GM18868 (cell line): ENCODE results near the gene KREMEN2.
A peak's percentile ranks its signal among the peaks of the same experiment; 100 is the strongest.

Source experiments
- ATAC-seq: cut with Tn5 transposase; IDR thresholded peaks from one replicate; pipeline ENCODE4 v1.9.1; 2021; ENCODE audit warnings: mild to moderate bottlenecking, moderate library complexity; ENCODE audit not compliant: unreplicated experiment

KREMEN2 gene

GRCh38 chr16:3001316-3001715 lies 37.2 kb downstream of the KREMEN2 start:
- ATAC-seq: no peak

DNA sequence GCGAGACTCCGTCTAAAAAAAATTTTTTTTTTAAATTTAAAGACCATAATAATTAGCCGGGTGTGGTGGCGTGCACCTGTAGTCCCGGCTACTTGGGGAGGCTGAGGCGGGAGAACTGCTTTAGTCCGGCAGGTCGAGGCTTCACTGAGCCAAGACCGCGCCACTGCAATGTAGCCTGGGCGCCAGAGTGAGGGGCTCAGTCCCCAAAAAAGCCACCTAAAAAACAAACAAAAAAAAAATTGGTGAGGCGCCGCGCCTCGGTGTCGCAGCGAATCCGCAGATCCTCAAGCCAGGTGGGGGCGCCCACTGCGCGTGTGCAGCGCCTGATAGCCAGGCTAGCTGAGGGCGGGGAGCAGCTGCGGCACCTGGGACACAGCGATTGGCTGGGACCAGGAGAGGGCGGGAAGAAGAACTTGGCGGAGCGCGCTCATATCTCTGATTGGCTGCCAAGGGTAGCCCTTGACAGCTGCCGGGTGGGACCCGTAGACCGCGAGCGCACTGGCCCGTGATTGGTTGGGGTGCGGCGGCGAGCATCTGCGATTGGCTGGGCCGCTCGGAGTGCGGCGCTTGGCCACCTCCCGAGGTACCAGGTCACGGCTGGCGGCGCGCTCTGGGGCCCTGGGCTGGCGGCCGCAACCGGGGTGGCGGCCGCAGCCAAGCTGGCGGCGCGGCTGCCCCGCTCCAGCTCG lies 39.7 kb downstream of the KREMEN2 start:
- ATAC-seq: peak; percentile 97

GRCh38 chr16:3004319-3004718 lies 40.2 kb downstream of the KREMEN2 start:
- ATAC-seq: peak; percentile 4

DNA sequence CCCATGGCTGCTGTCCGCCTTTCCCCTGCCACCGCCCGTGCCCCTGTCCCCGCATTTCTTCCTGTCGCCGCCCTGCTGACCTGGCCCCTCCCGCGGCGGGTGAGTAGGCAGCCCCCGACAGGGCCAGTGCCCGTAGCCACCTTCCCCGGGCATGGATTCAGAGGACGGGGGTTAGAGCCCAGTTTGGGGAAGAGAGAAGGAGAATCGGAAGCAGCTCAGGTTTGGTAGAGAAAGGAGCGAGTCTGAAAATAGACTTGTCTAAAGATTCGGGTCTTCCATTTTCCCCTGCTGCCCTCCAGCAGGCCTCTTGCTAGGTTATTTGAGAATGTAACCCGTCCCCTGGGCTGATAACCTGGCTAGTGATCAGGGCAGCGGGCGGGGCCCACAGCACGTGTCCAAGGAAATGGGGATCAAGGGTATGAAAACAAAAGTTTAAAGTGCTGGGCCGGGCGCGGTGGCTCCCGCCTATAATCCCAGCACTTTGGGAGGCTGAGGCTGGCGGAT lies 40.8 kb downstream of the KREMEN2 start:
- ATAC-seq: no peak

DNA sequence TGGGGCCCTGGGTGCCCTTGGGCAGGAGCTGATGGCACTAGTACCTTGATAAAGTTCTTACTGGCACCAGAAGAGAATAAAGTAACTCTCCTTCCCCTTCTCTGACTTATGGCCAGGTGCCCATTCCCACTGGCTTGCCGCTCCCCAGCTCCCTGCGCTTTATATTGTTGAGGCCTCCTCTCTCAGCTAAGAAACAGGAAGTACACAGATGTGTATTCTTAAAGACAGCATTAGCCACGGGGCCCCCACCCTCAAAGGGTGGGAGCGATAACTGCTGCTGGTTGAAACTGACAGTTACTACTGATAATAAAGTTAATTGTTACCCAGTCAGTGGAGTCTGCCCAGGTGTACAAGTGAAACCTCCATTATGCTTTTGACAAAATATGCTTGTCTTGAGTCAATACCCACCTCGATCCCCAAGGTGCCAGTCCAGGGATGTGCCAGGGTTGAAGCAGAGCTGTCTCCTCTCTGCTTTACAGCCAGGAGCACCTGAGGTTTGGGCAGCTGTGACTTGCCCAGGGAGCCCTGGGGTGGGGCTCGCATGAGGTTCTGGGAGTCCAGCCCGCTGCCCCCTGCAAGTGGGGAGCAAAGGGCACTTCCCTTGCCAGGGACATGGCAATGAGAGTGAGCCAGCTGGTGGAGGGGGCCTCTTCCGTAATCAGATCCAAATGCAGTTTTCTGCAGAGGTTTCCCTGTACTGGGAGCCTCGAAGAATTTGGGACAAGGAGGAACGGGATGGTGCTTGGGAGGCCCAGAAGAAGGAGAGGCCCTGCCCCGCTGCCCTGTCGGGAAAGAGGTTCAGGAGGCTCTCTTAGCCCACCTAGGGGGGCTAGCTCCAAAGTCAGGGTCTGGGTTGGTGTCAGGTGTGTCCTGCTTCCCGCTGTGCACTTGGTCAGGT lies 43.2 kb downstream of the KREMEN2 start:
- ATAC-seq: no peak

DNA sequence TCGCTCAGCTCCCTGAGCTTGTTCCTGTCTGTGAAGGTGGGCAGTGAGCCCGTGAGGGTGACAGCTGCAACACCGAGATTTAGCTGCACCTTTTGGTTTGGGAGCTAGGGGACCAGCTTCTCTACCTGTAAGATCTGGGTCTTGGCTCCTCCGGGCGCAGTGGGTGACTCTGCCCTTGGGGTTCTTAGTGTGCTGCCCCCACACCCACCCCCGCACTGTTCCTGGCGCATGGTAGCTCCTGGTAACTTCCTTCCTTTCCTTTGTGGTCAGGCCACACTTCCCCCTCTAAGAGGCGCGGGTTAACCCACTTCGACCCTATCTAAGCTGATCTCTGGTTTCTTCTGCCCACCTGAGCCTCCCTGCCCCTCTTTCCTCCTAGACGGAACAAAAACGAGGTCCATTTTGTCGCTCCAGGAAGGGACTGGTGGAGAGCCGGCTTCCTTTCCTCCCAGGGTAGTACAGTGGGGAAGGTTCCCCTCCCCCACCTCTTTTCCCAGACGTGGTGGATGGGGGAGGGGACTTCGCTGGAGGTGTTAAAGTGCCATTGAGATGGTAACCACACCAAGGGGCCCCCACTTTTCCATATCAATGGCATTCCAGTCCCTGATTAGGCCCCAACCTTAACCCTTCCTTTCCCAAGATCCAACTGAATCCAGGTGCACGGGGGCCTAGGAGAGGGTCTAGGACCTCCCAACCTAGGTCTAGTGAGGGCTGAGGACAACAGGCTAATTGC lies 44.0 kb downstream of the KREMEN2 start:
- ATAC-seq: no peak

DNA sequence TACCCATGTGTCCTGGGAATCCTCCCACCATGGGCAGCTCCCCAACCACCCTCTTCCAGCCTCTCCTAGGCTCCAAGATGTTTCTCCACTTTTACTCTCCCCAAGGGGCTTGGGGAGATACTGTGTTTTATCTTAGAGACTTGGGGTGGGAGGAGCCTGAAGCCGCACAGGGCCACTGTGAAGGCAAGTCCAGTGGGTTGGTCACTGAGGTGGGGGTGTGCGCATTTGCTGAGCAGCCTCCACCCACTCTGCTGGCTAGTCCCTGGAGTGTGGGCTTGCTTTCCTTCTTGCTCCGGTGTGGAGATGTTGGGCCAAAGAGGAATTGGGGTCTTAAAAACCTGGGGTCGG lies 44.6 kb downstream of the KREMEN2 start:
- ATAC-seq: no peak

DNA sequence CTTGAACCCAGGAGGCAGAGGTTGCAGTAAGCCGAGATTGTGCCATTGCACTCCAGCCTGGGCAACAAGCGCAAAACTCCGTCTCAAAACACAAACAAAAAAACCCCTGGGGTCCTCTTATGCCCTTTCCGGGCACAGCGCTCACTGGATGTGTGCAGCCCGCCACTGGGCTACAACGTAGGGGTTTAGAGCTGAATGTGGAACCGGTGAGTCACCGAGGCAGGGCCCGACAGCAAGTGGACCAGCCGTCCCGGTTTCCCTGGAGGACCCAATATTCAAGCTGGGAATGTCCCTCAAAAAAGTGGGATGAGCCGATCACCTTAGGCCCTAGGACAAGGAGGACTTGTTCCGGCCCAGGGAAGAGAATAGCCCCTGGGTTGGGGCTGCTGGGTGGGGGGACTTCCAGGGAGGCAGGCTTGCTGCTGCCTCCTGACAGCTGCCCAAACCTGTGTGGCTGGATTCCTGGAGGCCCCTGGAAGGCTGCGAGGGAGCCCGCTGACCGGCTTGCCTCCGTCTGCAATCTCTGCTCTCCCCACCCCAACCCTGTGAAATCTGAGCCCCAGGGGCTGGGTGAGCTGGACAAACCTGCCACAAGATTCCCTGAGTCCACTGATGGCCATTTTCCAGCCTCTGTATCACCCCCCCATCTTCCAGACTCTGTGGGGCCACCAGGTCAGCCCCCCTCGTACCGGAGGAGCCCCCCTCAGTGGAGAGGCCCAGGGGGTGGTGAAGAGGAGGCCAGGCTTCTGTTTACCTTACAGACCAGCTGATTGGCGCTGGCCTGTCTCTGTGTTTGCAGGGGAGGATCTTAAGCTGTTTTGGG lies 45.7 kb downstream of the KREMEN2 start:
- no peak for ATAC-seq

GRCh38 chr16:3010510-3010909 lies 46.4 kb downstream of the KREMEN2 start:
- no peak for ATAC-seq

GRCh38 chr16:3012246-3012645 lies 48.2 kb downstream of the KREMEN2 start:
- no peak for ATAC-seq

- no peak for ATAC-seq
Measured at GRCh38 chr16:3012828-3013420, 48.8 kb downstream of the KREMEN2 start, which contains the start of gene CLDN9. TSS of gene CLDN9 (plus strand) at chr16:3012923. CDS start at chr16:3013363, 440 bp downstream.

GRCh38 chr16:3013491-3013951 lies 49.4 kb downstream of the KREMEN2 start:
- no peak for ATAC-seq

DNA sequence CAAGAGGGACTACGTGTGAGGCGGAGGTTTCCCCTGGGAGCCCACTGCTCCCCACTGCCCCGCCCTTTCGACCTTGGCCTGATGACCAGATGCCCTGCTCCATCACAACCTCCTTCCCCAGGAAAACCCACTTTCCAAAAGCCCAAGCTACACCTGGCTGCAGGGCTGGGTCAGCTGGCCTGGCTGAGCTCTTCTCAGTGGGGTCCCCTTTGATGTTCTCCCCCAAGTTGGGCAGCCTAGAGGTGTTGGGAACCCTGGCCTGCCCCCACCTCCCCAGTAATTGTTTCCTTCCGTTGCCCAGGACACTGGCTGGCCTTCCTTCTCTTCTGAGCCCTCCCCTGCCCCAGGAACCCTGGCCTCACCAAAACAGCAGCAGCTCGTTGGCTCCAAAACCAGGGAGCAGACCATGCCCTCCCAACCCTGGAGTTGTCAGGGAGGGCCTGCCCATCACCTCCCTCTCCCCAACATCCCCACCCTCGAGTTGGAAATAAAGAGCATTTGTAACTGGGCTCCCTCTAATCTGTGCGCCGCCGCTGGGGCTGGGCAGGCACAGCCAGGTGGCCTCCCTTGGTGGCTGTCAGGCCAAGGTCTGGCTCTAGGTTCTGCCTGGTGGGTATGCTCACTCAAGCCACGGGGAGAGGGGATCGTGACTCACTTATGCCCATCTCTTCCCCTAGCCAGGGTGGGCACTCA lies 50.1 kb downstream of the KREMEN2 start:
- ATAC-seq: no peak

GRCh38 chr16:3014971-3015370 lies 50.9 kb downstream of the KREMEN2 start:
- no peak for ATAC-seq

DNA sequence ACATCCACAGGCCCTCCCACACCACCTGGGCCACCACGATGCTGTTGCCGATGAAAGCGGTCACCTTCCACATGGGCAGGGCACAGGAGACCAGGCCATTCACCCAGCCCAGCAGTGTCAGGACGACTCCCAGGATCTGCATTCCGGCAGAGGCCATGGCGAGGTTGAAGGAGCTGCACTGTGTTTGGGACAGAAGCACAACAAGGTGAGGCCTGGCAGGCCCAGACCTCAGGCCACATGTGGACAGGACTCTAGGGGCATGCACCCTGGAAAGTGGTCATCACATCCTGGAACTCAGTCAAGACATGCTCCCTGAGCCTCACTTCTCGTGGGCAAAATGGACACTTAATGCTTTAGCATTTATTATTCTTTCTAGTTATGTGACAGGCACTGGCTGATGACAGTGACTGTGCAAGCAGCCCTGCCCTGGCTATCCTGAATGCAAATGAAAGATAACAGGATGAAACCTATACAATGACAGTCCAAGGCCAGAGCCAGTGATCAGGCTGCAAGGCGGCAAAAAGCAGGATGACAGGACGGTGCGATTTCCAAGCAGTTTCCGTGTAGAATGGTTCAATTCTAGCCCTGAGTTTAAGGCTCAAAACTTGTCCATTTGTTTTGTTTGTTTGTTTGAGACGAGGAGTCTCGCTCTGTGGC lies 51.9 kb downstream of the KREMEN2 start:
- no peak for ATAC-seq

- ATAC-seq: no peak
Measured at GRCh38 chr16:3017344-3017743, 53.3 kb downstream of the KREMEN2 start.
